GM21576 (cell line): Measurements from ENCODE around the gene RBPMS2.

Experiments used
- ATAC-seq: cut with Tn5 transposase; IDR thresholded peaks from one replicate; pipeline ENCODE4 v1.9.1; 2021; ENCODE audit warnings: mild to moderate bottlenecking, moderate library complexity; ENCODE audit not compliant: unreplicated experiment

The RBPMS2 gene

DNA sequence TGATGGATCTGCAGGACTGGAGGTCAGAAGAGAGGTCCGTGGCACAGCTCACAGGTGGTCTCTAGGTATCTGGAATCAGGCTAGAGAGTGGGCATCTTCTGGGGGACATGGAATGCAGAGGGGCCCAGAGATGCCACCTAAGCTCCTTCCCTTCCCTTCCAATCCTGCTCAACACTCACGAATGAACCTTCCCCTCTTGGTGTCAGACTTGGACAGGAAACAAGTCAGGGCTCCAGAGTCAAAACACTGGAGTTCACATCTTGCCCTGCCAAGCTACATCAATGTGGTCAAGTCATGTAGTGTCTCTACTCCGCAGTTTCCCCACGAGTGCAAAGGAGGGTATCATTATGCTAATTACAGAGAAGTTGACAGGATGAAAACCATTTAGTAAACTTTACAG, 16.0 kb upstream of the RBPMS2 start:
- no peak for ATAC-seq

DNA sequence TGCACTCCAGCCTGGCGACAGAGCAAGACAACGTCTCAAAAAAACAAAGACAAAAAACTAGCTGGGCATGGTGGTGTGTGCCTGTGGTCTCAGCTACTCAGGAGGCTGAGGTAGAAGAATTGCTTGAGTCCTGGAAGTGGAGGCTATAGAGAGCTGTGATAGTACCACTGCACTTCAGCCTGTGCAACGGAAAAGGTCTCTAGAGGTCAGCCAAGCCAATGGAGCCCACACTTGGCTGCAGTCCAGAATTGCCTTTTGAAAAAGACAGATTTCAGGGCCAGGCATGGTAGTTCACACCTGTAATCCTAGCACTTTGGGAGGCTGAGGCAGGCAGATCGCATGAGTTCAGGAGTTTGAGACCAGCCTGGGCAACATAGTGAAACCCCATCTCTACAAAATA, 8.4 kb upstream of the RBPMS2 start:
- no peak for ATAC-seq

DNA sequence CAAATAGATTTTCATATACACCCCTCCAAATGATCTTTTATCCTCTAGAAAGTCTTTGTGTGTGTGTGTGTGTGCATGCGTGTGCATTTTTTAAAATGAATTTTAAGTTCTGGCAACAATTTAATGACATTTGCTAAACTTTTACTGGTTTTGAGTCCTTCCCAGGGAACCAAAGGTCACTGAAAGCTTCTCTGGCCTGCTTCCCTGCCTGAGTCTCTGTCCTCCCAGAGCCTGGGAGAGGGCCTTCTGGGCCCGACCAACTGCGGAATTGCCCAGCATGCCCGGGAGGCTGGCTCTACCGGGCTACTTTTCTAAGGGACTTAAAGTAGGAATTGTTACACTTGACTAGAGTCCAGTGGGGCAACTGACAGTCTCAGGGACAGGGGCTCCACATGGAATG, 7.4 kb upstream of the RBPMS2 start:
- no peak for ATAC-seq

DNA sequence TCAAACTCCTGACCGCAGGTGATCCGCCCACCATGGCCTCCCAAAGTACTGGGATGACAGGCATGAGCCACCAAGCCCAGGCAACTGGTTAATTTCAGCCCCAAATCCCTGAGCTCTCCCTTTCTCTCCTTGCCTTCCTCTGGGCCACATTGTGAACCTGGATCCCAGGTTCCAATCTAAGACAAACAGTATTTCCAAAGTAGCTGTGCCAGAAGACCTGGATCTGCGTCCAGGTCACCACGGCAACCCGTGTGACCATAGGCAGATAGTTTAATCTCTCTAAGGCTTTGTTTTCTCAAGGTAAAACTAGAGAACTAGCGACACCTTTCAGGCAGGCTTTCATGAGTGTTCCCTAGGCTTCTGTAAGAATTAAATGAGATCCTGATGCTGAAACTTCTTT, 5.9 kb upstream of the RBPMS2 start:
- ATAC-seq, result no peak

DNA sequence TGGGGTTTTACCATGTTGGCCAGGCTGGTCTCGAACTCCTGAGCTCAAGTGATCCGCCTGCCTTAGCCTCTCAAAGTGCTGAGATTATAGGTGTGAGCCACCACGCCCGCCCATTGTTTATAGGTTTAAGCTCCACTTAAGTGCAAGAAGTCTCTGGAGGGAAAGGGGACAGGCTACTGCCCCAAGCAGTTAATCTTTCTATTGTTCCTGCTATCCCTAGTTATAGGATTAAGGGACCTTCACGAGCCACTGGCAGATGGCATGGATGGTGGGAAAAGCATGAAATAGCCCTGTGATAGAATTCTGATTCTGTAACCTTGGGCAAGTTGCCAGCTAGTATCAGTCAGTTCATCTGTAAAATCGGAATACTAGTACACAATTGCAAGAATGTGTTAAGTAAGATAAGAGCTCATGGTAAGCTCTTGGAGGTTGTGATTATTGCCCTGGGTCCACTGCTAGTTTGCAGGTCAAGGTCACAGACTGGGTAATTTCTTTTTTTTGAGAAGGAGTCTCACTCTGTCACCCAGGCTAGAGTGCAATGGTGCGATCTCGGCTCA, 5.3 kb upstream of the RBPMS2 start:
- no peak for ATAC-seq

DNA sequence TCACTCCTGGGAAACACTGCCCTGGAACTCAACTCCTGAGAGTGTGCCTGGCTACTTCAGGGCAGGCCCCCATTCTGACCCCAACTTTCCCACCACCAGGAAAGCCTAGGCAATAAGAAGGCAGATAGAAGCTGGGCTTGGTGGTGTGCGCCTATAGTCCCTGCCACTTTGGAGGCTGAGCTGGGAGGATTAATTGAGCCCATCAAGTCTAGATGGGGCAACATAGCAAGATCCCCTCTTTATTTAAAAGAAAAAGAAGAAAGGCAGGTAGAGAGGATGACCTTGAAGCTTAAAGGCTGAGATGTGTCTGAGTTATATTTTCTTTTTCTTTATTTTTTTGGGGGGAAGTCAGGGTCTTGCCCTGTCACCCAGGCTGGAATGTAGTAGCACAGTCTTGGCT, 4.2 kb upstream of the RBPMS2 start:
- no peak for ATAC-seq

DNA sequence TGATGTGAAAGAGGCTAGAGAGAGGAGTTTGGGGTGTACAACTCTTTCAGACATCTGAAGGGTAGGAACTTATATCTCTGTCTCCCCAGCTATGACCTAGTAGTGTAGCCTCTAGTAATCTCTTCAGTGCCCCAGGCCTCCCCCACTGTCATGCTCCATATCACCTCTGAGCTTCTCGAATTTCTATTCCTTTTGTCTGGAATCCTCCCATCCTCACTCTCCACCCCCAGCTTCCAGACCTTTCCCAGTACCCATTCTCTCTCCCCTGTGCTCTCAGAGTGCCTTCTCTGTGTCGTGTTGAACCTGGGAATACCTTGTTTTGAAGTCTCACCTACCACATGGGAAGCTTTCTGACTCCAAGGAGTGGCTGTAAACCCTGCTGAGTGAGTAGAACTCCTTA, 3.6 kb upstream of the RBPMS2 start:
- no peak for ATAC-seq

DNA sequence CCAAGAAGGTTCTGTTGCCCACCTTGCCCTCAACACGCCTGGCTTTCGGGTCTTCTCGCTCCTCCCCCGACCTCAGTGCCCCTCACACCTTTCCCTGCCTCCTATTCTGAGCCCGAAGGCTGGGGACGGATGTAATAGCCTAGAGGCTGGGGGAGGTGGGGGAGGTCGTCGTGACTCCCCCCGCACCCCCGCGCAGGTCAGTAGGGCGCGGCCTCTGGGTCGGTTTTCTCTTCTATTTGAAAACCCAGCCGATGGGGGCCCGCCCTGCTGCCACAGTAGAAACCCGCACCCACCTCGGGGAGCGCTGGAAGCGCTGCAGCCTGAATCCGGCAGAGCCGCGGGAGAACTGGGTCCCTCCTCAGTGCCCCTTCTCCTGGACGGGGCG, 1.0 kb upstream of the RBPMS2 start:
- ATAC-seq, result no peak

DNA sequence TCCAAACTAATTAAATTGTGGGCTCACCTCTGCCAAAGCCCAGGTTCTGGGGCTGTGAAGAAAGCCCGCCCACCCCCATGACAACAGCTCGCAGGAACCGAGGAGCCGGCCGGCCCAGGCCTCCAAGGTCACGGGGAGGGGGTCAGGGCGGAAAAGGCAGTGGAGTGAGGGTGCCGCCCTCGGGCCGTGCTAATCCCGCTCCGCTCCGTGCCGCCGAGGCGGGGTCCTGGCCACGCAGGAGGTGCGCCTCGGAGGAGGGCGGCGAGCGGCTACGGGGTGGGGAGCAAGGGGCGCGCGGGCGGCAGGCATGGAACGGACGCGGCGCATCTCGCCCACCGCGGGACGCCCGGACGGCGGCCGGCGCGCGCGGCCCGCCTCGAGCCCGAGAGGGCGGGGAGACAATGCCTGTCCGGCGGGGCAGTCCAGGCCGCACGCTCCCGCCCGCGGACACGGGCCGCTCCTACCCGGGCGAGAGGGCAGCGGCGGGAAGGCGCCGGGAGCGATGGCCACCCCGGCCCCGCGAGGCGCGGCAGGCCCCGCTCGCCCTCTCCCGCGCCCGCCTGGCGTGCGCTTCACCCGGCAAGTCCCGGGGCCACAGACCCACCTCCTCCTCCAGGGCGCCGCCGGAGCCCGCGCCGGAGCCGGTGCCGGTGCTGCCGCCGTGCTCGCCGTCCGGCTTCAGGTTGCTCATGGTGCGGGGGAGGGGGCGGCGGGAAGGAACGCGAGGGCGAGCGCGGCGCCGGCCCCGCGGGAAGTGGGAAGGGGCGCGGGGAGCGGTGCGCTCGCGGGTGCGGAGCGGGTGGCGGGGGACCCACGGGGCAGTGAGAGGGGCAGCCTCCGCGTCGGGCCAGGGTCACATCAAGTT, 528 bp downstream of the RBPMS2 start:
- no peak for ATAC-seq

DNA sequence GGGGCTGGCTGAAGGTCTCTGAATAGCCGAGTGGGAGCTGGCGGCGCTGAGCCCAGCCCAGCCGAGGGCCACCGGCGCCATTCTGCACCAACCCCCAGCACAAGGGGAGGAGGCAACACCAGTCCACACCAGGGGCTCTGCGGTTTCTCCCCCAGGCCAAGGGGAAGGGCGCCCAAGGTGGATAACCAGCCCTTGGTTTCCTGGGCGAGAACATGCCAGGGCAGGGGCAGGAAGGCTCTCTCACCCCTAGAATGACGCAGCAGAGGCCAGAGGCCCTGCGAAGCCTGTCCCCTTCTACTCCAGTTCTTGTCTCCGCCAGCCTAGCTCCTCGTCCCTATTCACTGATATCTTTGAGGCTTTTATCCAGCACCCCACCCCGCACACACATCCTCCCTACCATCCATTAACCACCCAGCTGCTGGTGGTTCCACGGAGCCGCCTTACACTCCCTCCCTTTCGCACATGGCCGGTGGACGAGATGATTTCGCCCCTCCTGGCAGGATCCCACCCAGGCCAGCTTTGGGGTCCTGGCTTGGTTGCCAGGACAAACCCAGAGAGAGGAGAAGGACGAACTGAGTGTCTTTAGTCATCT, 1.3 kb downstream of the RBPMS2 start:
- ATAC-seq, result no peak

DNA sequence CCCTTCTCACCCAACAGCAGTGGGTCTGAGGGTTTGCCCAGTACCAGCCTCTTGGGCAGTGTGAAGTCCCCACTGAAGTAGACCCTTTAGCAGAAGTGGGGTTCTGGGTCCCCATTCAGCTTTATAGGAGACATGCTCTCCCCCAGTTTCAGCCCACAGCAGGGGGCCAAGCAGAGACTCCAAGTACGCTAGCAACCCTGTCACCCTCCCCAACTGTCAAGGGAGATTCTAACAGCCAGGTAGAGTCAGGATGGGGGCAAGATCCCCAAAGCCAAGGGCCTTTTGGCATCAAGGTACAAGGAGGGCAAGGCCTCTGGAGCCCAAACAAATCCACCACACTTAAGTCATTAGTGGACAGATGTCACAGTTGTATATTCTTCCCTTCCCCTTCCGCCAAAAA, 1.8 kb downstream of the RBPMS2 start:
- ATAC-seq, result no peak

DNA sequence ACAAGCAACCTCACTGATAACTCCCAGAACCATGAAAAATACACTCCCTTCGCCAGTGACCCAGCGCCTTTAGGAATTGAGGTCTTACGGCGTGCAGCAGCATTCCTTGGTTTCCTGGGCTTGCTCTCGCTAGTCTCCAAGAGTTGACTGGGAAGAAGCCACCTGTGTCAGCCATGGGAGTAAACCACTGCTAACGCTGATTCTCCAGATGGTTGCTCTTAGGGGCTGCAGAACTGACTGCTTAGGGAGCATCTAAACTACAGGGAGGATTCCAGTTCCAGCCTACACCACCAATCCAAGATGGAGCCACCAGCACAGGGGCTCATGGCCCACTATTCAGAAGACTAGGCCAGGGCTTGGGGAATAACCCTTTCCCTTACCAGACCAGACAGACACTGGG, 2.4 kb downstream of the RBPMS2 start:
- no peak for ATAC-seq

DNA sequence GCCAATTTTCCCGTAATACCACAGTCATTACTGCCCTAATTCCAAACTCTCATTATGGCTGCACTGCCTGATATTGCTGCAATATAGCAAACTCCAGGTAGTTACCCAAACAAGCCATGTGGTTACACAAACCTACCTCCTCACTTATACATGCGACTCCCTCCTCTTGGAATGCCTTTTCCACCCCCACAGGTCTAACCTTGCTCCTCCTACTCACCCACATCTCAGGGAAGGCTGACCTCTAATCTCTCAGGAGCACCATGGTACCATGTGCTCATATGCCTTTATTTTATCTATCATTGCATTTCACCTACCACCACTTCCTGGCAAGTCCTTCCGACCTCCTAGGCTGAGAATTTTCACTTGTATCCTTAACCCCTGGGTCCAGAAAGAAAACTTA, 2.9 kb downstream of the RBPMS2 start:
- no peak for ATAC-seq

DNA sequence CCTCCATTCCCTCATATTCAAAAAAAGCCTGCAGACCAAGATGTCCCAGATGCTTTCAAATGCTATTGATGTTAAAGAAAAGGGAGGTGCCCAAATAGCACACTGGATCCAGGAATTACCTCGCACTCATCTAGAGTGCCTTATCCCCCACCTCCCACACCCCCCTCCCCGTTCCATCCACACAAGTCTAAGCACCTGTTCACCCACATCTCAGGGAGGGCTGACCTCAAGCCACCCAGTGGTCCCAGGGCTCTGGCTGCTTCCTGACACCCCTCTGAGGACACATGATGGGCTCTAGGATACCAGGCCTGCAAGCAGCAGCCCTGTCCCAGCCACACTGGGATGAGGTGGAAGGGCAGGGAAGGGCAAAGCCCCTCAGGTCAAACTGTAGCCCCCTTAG, 4.8 kb downstream of the RBPMS2 start:
- ATAC-seq, result no peak

DNA sequence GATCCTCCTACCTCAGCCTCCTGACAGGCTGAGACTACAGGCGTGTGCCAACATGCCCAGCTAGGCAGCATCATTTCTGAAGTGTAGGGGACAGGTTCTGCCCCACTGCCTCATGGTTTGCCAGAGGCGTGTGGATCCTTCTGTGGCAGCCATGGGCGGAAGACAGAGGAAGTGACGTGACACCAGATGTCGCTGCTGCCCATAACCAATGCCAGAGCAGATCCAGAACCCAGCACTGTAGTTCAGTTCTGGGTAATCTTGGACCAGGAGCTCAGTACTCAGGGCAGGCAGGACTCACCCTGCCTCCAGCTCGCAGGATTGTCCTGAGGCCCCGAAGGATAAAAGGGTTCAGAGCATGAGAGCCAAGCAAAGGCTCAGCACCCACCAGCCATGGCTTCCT, 8.2 kb downstream of the RBPMS2 start:
- ATAC-seq, result no peak

DNA sequence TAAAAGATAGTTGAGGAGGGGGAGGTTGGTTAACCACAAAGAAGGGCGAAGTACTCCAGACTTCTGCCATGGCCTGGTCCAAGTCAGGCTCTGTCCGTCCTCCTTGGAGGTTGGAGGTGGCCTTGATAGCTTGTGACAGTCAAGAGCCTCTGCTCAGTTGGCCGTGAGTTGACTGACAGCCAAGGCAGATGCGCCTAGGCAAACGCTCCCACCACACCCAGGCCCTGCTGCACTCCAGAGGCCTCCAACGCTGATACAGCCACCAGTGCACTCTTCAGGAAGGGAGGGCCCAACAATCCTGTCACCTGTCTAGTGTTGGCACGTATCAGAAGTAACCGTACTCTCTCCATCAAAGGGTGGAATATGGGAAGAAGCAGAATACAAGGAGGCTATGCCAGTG, 9.3 kb downstream of the RBPMS2 start:
- ATAC-seq, result no peak

DNA sequence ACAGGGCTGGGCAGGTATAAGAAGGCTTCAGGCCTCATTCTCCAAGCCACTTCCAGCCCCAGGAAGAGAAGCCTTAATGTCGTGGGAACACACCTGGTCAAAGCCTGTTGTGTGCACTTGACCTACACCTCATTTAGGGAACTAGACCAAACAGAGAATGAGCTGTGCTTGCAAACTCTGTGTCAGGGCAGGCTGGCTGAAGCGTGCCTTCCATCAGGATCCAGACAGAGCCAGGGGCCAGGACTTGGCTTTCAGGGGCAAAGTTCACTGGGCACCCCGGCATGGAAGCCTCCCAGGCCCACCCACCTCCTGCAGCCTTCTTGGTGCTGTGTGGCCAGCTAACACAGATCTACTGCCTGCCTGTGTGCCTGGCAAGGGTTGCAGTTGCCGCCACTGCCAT, 11.5 kb downstream of the RBPMS2 start:
- no peak for ATAC-seq

DNA sequence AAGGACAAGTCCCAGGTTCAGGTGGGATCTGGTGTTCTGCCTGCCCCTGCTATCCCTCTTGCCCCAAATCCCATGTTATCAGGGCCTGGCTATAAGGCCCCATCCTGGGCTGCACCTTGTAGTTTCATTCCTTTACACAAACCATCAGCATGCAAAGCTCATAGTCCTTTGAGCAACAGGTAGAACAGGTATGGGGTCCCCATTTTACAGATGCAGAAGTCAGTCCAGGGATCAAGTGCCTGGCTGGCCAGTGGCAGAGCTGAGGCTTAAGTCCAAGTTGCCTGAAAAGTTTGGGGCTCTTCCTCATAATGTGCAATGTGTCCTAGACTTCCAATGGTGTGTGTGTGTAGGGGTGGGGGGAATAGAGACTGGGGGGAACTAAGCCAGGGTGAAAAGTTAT, 11.9 kb downstream of the RBPMS2 start:
- ATAC-seq, result no peak

DNA sequence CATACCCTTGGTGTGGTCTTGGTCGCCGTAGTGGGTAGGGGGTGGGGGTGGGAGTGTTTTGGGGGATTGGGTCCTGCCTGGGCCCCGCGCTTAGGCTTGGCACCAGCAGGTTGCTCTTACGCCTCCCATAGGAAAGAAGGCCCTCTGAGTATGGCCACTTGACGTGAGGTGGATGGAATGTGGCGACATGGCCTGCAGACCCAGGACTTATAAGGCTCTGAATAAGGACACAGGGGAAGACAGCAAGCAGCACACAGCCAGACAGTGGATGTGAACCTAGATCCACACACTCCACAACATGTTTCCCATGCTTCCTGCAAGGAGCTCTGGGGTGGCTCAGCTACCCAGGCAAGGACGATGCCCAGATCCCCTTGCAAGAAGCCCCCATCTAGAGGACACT, 12.4 kb downstream of the RBPMS2 start:
- ATAC-seq, result no peak

DNA sequence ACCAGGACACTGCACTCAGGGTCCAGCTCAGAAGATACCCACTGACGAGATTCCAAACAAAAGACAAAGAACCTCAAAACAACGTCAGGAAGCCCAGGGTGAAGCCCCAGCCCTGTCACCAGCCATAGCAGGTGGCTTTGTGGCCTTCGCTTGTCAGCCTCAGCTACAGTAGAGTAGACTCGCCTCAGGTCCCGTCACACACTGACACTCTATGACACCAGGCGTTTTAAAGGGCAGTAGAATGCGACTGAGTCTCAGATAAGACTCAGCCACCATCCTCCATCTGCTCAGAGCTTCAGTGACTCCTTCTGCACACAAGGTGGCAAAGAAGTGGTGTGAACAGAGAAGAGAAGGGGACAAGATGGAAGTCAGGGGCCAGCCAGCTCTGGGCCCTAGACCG, 12.8 kb downstream of the RBPMS2 start:
- no peak for ATAC-seq

DNA sequence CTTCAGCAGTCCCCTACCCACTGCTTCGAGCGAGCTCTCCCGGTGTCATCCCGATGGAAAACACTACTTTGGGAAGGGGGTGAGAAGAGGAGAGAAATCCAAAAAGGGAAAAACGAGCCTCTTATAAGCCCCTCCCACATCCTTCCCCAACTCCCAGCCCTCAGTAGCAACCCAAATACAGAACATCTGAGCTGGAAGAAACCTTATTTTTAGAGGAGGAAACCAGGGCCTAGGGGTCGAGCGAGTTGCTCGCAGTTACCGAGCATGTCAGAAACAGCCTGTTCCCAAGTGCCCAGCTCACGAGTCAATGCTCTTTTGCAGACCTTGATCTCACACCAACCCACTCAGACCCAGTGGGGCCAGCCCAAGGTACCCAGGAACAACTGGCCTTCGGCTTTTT, 14.2 kb downstream of the RBPMS2 start:
- no peak for ATAC-seq

DNA sequence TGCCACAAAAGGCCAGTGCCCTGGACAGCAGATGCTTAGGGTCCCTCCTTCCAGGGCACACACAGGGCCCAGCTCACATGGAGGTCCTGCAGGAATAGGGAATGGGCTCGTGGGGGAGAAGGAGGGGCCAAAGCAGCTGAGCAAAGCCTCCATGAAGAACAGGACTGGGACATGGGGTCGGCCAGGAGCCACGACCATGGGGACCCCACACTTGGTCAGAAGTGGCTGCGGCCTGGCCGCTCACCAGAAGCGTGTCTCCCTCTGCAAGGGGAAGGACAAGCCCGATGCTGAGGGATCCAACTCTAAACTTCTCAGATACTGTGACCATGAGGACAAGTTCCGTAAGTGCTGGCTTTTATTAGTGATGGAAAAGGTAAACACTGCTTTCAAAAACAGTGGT, 15.3 kb downstream of the RBPMS2 start:
- no peak for ATAC-seq
